GM10248 (cell line): ENCODE results near the gene TENT5A.
"Not testable (repeated sequence)": the region's sequence is repeated elsewhere in the genome, so short reads cannot be mapped to it uniquely, and the experiment has no call there.

Experiments used
- CTCF ChIA-PET: fragments of 300-600 bp; sonication (Branson Sonifier 250); formaldehyde crosslinking; extraction: SDS; loops from one replicate; lab custom pipeline; 2021; ENCODE audit warnings: antibody characterized with exemption; lab: Yijun Ruan, JAX
- POLR2A ChIA-PET: fragments of 350-650 bp; sonication (Branson Sonifier 250); formaldehyde crosslinking; extraction: SDS; loops from one replicate; lab custom pipeline; 2020; ENCODE audit warnings: antibody characterized with exemption; lab: Yijun Ruan, JAX
- DNase-seq: peaks from one replicate; pipeline ENCODE4 v3.0.0; 2012; ENCODE audit errors: extremely low spot score
- TF ChIP-seq, protein P1 (sequence below): IDR thresholded peaks from 2 replicates; pipeline ENCODE4 v1.5.1; 2012; ENCODE audit warnings: mild to moderate bottlenecking, low read depth; ENCODE audit errors: extremely low read depth, missing control alignments, control extremely low read depth

Gene TENT5A

DNA sequence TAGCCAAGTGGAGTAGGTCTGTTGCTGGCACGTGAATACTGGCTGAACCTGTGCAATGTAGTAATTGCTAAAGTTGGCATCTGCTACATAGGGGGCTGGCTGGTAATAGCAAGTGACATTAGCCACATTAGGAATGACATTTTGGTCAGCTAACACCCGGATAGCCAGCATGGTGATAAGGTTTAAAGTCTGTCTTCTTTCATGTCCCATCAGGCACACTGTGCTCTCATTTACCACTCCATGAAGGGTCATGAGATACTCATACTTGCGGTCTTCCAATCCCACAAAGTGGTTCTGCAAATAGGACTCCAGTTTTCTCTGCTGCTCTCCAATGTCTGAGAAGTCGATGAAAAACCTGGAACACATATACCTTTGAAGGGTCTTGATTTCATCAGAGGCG, 2.8 kb downstream of the TENT5A start:
- TF ChIP-seq, protein P1, sequence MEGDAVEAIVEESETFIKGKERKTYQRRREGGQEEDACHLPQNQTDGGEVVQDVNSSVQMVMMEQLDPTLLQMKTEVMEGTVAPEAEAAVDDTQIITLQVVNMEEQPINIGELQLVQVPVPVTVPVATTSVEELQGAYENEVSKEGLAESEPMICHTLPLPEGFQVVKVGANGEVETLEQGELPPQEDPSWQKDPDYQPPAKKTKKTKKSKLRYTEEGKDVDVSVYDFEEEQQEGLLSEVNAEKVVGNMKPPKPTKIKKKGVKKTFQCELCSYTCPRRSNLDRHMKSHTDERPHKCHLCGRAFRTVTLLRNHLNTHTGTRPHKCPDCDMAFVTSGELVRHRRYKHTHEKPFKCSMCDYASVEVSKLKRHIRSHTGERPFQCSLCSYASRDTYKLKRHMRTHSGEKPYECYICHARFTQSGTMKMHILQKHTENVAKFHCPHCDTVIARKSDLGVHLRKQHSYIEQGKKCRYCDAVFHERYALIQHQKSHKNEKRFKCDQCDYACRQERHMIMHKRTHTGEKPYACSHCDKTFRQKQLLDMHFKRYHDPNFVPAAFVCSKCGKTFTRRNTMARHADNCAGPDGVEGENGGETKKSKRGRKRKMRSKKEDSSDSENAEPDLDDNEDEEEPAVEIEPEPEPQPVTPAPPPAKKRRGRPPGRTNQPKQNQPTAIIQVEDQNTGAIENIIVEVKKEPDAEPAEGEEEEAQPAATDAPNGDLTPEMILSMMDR, result no peak
- CTCF ChIA-PET, result interaction anchor here (1.0 kb wide), 1 partner anchor 17 kb away, joined by 3 read pairs; no protein-coding TSS in a partner anchor
- DNase-seq, result no peak
- POLR2A ChIA-PET, result no interaction called here

DNA sequence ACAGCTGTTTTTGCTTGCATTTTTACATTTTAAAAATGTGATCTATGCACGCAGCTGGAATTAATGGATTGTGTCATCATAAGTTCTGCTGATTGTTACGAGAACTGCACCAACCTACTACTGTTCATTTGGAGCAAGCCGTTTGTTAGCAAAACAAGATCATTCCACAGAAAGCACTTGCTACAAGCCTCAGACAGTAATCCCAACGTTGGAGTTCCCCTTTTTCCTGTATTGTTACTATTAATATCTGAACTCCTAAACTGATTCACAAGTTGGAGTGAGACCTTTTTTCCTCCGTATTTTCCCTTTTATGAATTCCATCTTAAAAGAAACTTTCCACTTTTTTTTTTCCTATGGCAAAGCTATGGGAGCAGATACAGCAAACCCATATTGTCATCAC, 3.5 kb downstream of the TENT5A start:
- TF ChIP-seq, protein P1, result no peak
- ChIA-PET POLR2A (no interaction called here), CTCF (interaction anchor here (1.0 kb wide), 1 partner anchor 17 kb away, joined by 3 read pairs; no protein-coding TSS in a partner anchor)
- no peak for DNase-seq

DNA sequence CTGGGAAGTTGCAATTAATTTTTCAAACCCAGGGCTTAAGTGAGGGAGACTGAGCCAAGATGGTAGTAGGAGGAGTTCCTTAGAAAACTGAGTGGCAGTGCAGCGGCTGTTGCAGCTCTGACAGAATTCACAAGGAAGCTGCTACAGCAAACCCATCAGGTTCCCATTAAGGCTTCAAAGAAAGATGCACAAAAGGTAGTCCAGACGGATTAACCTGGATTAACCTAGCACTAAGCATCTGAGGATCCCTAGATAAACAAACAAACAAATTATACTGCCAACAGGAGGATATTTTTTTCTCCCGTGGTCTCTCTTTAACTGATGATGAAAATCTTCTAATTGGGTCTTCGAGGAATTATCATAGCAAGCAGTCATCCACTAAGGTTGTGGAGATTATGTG, 5.2 kb downstream of the TENT5A start:
- ChIA-PET POLR2A (no interaction called here), CTCF (interaction anchor here (0.9 to 2.8 kb wide), 2 partner anchors 13 to 17 kb away, joined by 3 to 16 read pairs; no protein-coding TSS in a partner anchor)
- TF ChIP-seq, protein P1, result no peak
- no peak for DNase-seq

GRCh38 chr6:81744131-81744530, 8.3 kb downstream of the TENT5A start:
- no peak for DNase-seq
- ChIA-PET CTCF (interaction anchor here (1.4 to 1.5 kb wide), 2 partner anchors 9 to 10 kb away, joined by 5 read pairs; no protein-coding TSS in a partner anchor), POLR2A (no interaction called here)
- TF ChIP-seq, protein P1, result no peak

- DNase-seq, result no peak
- POLR2A ChIA-PET, result no interaction called here
- CTCF ChIA-PET, result interaction anchor here (1.4 to 1.5 kb wide), 2 partner anchors 8 to 10 kb away, joined by 5 read pairs; no protein-coding TSS in a partner anchor
- TF ChIP-seq, protein P1, result no peak
Measured at GRCh38 chr6:81743649-81744048, 8.8 kb downstream of the TENT5A start.

GRCh38 chr6:81741689-81742088, 10.8 kb downstream of the TENT5A start:
- POLR2A ChIA-PET, result no interaction called here
- CTCF ChIA-PET, result no interaction called here
- DNase-seq, result no peak
- TF ChIP-seq, protein P1, result no peak

GRCh38 chr6:81740591-81740990, 11.9 kb downstream of the TENT5A start:
- POLR2A ChIA-PET, DNase-seq: not testable (repeated sequence)
- CTCF ChIA-PET, result interaction anchor here (1.0 to 1.3 kb wide), 2 partner anchors 12 to 266 kb away, joined by 3 to 4 read pairs; partner anchors contain the start of gene TENT5A
